Activated CD8-positive, alpha-beta memory T cell treated with anti-CD3 and anti-CD28 coated beads, Interleukin-2, amount 10 ng/mL, durations not matched to agents 7 days and 5 days (primary cell): ENCODE results near the gene NFE2. TPM values are rescaled to one million over a fixed set of nuclear protein-coding genes. Genes with fewer than 3 reads are reported as not detected.

Source experiments
- ATAC-seq: fragments of 150-1000 bp; cut with Tn5 transposase; one replicate; pipeline ENCODE4 v1.10.0; 2021; ENCODE audit warnings: moderate library complexity
- CTCF ChIA-PET: fragments of 350-600 bp; sonication (Branson Sonifier 250); formaldehyde crosslinking; loops from one replicate; lab custom pipeline; 2021; ENCODE audit warnings: antibody characterized with exemption; lab: Charles Lee
- DNase-seq: peaks from one replicate; pipeline ENCODE4 v3.0.0-alpha.2; 2020
- H3K27ac Mint-ChIP-seq: one replicate; pipeline ENCODE4 v1.8.0; 2021; ENCODE audit warnings: mild to moderate bottlenecking, mixed read lengths
- H3K27me3 Mint-ChIP-seq: one replicate; pipeline ENCODE4 v1.8.0; 2021; ENCODE audit warnings: mixed read lengths
- H3K36me3 Mint-ChIP-seq: one replicate; pipeline ENCODE4 v1.8.0; 2021; ENCODE audit warnings: mild to moderate bottlenecking, mixed read lengths
- H3K4me1 Mint-ChIP-seq: one replicate; pipeline ENCODE4 v1.8.0; 2021; ENCODE audit warnings: mixed read lengths
- H3K4me3 Mint-ChIP-seq: one replicate; pipeline ENCODE4 v1.8.0; 2021; ENCODE audit warnings: mild to moderate bottlenecking, moderate library complexity, mixed read lengths
- H3K9me3 Mint-ChIP-seq: one replicate; pipeline ENCODE4 v1.8.0; 2022; ENCODE audit warnings: low read depth, mixed read lengths
- total RNA-seq, 2 experiments: library from RNA; stranded (reverse); gene quantifications; one replicate each; pipeline ENCODE4 v1.2.3, GENCODE V29; 2021

Gene NFE2
- total RNA-seq, 2 experiments from 2014 or later: not detected

DNA sequence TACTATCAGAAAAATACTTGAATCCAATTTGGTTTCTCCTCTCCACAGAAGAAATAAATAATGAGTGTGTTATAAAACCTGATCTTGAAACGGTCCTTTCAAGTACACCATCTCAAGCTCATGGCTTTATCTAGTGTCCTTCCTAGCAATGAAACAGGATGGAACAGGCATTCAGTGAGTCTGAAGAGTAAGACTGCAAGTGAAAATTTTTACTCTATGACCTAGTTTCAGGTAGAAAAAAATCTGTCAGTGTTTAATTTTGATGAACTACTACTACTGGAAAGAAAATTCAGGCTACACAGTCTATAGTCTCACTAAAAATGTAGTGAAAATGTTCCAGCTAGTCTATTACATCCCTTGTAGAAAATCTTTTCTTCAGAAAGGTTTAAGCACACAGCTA is 28.6 kb downstream of the NFE2 start:
- H3K27me3 Mint-ChIP-seq: no peaks in the 10 kb centered on the region
- H3K36me3 Mint-ChIP-seq: peaks cover 29% of the 10 kb centered on the region
- H3K9me3 Mint-ChIP-seq: no peaks in the 10 kb centered on the region
- peaks cover 59% of the 10 kb centered on the region for H3K4me1 Mint-ChIP-seq
- DNase-seq (no peak), ATAC-seq (peak; percentile 67)
- H3K4me3 Mint-ChIP-seq: no peak overlapping the region
- CTCF ChIA-PET: interaction anchor here (1.1 to 1.9 kb wide), 4 partner anchors 8 to 108 kb away, joined by 3 to 9 read pairs (median 4); partner anchors contain the start of gene HNRNPA1
- peak overlapping the region; percentile 24 for H3K27ac Mint-ChIP-seq

DNA sequence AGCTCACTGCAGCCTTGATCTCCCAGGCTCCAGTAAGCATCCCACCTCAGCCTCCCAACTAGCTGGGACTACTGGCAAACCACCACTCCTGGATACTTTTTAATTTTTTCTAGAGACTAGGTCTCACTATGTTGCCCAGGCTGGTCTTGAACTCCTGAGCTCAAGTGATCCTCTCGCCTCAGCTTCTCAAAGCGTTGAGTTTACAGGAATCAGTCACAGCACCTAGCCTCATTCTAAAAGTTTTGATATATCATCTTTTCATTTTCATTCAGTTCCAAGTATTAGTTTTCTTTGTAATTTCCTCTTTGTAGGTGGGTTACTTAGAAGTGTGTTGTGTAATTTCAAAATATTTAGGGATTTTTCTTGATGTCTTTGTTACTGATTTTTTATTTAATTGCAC is 30.5 kb downstream of the NFE2 start:
- no peaks in the 10 kb centered on the region for H3K27me3 Mint-ChIP-seq
- no peaks in the 10 kb centered on the region for H3K9me3 Mint-ChIP-seq
- H3K36me3 Mint-ChIP-seq: peaks cover 26% of the 10 kb centered on the region
- H3K4me1 Mint-ChIP-seq: peaks cover 46% of the 10 kb centered on the region
- DNase-seq (no peak), ATAC-seq (no peak)
- no peak overlapping the region for H3K4me3 Mint-ChIP-seq
- H3K27ac Mint-ChIP-seq: peak overlapping the region; percentile 11
- CTCF ChIA-PET: interaction anchor here (0.7 to 1.5 kb wide), 5 partner anchors 10 to 109 kb away, joined by 3 to 5 read pairs (median 3); no protein-coding TSS in a partner anchor

DNA sequence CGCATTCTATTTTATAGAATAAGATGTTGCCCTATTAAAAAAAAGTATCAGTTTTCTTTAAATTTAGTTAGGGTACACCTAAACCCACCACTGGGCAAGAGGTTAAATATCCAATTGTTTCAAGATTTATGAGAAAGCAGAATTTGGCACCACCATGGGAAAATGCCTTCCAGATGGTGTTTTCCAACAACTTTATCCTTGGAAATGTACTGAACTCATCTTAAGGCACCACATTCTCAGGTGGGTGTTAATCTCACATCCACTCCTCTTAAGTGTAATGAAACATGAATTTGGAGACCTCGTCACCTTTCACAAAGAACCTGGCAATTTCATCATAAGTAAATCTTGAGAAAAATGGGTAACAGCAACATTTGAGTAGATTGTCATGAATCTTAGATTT is 34.0 kb downstream of the NFE2 start:
- H3K36me3 Mint-ChIP-seq: peaks cover 20% of the 10 kb centered on the region
- ATAC-seq: no peak
- no peak overlapping the region for H3K4me3 Mint-ChIP-seq
- H3K27me3 Mint-ChIP-seq: no peaks in the 10 kb centered on the region
- no peaks in the 10 kb centered on the region for H3K9me3 Mint-ChIP-seq
- no peak for DNase-seq
- CTCF ChIA-PET: interaction anchor here (1.1 to 5.5 kb wide), 3 partner anchors 15 to 133 kb away, joined by 3 to 27 read pairs (median 3); no protein-coding TSS in a partner anchor
- no peak overlapping the region for H3K27ac Mint-ChIP-seq
- H3K4me1 Mint-ChIP-seq: peaks cover 32% of the 10 kb centered on the region

DNA sequence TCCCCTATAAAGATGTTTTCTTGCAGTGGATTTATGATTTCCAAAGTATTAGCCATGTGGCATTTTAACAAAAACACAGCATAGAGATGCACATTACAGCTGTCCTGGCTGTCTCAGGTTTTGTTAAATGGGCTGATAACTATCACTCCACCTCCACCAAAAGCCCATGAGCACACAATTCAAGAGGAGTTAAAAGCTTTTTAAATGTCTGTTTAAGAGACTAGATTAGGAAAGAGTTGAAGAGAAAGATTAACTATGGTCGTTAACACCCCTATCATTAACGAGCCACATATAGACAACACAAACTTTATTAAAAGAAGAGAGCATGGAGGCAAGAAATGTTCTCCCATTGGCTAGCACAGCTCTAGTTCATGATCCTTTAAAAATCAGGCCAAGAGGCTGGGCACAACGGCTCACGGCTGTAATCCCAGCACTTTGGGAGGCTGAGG is 35.4 kb downstream of the NFE2 start:
- no peaks in the 10 kb centered on the region for H3K9me3 Mint-ChIP-seq
- H3K36me3 Mint-ChIP-seq: peaks cover 15% of the 10 kb centered on the region
- no peak for ATAC-seq
- no peak for DNase-seq
- no peaks in the 10 kb centered on the region for H3K27me3 Mint-ChIP-seq
- H3K4me1 Mint-ChIP-seq: peaks cover 23% of the 10 kb centered on the region
- H3K27ac Mint-ChIP-seq: no peak overlapping the region
- no peak overlapping the region for H3K4me3 Mint-ChIP-seq
- CTCF ChIA-PET: interaction anchor here (0.7 to 5.5 kb wide), 10 partner anchors 11 to 71 kb away, joined by 3 to 27 read pairs (median 4); partner anchors contain the start of genes CBX5 and HNRNPA1

DNA sequence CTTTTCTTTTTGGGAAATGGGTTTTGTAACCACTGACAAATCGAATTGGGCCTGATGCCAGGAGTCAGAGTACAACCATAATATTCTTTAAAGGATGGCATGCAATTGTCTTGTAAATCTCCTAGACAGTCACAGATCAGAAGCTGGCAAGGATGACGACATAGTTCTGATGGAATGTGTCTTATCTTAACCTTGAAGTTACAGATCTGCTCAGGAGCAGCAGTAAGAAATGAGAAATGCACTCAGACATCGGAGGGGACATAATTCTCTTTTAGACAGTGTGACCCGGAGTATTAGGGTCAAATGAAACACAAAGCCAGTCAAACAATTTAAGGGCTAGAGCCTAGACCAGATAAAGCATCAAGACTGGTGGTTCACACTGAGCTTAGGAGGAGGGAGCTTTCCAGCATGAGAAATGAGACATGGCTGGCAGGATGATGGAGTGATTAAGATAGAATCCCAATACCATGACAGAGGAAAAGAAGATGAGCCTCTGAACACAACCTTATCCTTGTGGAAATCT is 38.4 kb downstream of the NFE2 start:
- H3K4me3 Mint-ChIP-seq: no peak overlapping the region
- H3K36me3 Mint-ChIP-seq: peaks cover 16% of the 10 kb centered on the region
- DNase-seq (no peak), ATAC-seq (no peak)
- CTCF ChIA-PET: interaction anchor here (1.0 to 1.1 kb wide), 2 partner anchors 10 to 108 kb away, joined by 3 to 4 read pairs; no protein-coding TSS in a partner anchor
- peaks cover 32% of the 10 kb centered on the region for H3K4me1 Mint-ChIP-seq
- H3K27me3 Mint-ChIP-seq: no peaks in the 10 kb centered on the region
- H3K9me3 Mint-ChIP-seq: no peaks in the 10 kb centered on the region
- H3K27ac Mint-ChIP-seq: no peak overlapping the region

DNA sequence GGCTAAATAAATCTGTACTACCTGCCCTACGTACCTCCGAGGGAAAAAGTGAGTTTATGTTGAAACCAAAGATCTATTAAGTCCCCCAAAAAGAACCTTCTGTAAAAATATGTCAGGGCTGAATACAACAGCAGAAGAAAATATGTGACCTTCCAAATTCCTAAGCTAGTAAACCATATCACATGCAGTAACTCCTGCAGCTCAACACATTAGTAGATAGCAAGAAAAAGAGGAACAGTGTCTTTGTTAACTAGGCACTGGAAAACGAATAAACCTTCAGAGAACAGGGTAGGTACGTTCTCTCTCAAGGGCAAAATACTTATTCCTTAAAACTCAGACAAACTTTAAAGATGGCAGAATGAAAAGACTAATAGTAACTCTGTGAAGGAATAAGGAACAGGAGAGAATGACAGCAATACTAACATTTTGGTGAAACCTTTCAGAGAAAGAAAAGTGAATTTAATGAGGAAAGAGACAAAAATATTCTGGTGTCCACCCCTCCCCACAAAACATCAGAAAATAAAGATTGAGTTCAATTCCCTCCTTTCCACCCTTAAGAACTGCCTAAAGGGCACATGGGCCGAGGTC is 38.9 kb downstream of the NFE2 start:
- CTCF ChIA-PET: interaction anchor here (1.0 kb wide), 1 partner anchor 10 kb away, joined by 3 read pairs; no protein-coding TSS in a partner anchor
- H3K27me3 Mint-ChIP-seq: no peaks in the 10 kb centered on the region
- peaks cover 19% of the 10 kb centered on the region for H3K36me3 Mint-ChIP-seq
- H3K4me1 Mint-ChIP-seq: peaks cover 31% of the 10 kb centered on the region
- no peaks in the 10 kb centered on the region for H3K9me3 Mint-ChIP-seq
- H3K4me3 Mint-ChIP-seq: no peak overlapping the region
- no peak overlapping the region for H3K27ac Mint-ChIP-seq
- ATAC-seq: no peak
- DNase-seq: no peak

DNA sequence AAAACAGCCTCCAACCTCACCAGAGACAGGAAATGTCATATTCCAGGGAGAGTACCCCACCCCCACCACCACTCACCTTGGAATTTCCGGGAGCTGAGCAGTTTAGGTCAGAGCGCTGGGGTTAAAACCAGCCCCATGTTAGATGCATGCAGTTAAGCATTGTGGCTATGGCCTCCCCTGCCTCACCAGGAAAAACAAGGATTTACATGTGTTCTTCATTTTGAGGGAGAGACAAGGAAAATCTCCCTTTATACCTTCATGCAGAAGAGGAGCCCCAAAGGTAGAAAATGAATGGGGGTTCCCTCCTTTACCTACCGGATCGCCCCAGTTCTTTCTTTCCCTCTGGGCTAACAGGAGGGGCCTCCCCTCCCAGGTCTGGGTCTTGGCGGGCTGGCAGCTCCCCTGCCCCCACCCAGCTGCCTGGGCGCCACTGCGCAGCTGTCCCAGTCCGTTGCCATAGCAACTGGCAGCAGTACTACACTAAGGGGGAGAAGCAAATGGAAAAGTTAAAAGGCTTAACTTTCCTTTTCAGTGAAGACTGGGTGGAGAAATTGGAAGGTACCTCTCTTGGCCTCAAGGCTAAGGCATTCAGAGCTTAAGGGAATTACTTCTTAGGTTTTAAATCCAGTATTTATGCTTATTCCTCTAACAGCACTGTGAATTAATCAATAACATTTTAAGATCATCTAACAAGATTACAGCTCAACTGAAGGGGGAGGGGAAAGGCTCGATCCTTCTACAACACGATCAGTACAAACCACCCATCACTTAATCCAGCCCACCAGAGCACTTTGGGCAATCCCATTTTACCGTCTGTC is 41.4 kb downstream of the NFE2 start:
- DNase-seq (no peak), ATAC-seq (peak; percentile 70)
- Mint-ChIP-seq H3K36me3 (peaks cover 30% of the 10 kb centered on the region), H3K4me3 (no peak overlapping the region), H3K9me3 (no peaks in the 10 kb centered on the region), H3K4me1 (peaks cover 26% of the 10 kb centered on the region), H3K27ac (no peak overlapping the region), H3K27me3 (no peaks in the 10 kb centered on the region)
- CTCF ChIA-PET: interaction anchor here (1.2 to 2.2 kb wide), 5 partner anchors 8 to 109 kb away, joined by 3 to 10 read pairs (median 3); no protein-coding TSS in a partner anchor

DNA sequence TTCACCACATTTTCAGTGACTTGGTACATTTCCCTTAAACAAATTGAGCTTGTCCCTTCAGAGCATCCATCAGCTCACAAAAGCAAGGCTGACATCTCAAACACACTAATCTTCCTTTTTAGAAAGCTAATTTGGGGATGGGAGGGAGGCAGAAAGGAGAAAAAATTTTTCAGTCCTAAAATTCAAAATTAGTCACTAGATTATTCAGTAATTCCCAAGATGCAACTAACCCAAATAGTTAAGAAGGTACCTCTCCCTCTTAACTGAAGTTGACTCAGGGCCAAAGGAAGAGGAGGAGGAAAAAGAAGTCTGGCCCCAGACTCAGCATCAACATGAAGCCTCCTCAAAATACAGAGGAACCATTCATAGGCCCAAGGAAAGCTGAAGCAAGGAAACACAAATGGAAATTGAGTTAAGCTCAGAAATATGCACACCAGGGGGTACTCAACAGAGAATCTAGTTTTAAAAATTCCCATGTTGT is 42.6 kb downstream of the NFE2 start:
- Mint-ChIP-seq H3K36me3 (peaks cover 28% of the 10 kb centered on the region), H3K9me3 (no peaks in the 10 kb centered on the region), H3K4me3 (no peak overlapping the region), H3K27me3 (no peaks in the 10 kb centered on the region), H3K4me1 (peaks cover 23% of the 10 kb centered on the region), H3K27ac (no peak overlapping the region)
- CTCF ChIA-PET: interaction anchor here (0.7 to 1.6 kb wide), 3 partner anchors 9 to 110 kb away, joined by 3 to 4 read pairs (median 3); no protein-coding TSS in a partner anchor
- ATAC-seq (no peak), DNase-seq (no peak)

DNA sequence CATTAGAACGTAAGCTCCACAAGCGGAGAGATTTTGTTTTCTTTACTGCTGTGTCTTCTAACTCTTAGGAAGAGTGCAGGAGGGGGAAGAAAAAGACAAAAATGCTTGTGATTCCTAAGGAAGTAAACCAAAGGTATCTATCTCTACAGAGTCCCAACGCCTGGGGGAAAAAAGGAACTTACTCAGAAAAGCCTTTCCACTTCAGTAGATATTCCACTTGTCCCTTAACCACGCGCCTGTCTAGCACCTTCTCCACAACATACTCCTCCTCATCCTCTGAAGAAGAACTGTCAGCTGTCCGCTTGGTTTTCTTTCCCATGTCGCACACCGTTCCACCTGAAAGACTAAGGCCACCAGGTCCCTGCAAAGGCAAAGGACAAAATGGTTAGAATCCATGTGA is 43.5 kb downstream of the NFE2 start:
- no peaks in the 10 kb centered on the region for H3K27me3 Mint-ChIP-seq
- peaks cover 31% of the 10 kb centered on the region for H3K36me3 Mint-ChIP-seq
- no peaks in the 10 kb centered on the region for H3K9me3 Mint-ChIP-seq
- peaks cover 21% of the 10 kb centered on the region for H3K4me1 Mint-ChIP-seq
- CTCF ChIA-PET: interaction anchor here (2.5 kb wide), 1 partner anchor 111 kb away, joined by 8 read pairs; no protein-coding TSS in a partner anchor
- H3K27ac Mint-ChIP-seq: no peak overlapping the region
- DNase-seq: no peak
- ATAC-seq: no peak
- H3K4me3 Mint-ChIP-seq: no peak overlapping the region

DNA sequence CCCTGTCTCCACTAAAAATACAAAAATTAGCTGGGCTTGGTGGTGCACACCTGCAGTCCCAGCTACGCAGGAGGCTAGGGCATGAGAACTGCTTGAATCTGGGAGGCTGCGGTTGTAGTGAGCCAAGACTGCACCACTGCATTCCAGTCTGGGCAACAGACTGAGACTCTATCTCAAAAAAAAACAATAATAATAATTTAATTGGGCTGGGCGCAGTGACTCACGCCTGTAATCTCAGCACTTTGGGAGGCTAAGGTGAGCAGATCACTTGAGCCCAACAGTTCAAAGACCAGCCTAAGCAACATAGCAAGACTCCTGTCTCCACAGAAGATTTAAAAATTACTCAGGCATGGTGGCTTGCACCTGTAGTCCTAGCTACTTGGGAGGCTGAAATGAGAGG is 47.6 kb downstream of the NFE2 start:
- Mint-ChIP-seq H3K27me3 (no peaks in the 10 kb centered on the region), H3K4me1 (peaks cover 7% of the 10 kb centered on the region), H3K9me3 (no peaks in the 10 kb centered on the region), H3K27ac (no peak overlapping the region), H3K36me3 (peaks cover 51% of the 10 kb centered on the region), H3K4me3 (no peak overlapping the region)
- DNase-seq: no peak
- ATAC-seq: no peak
- CTCF ChIA-PET: interaction anchor here (0.7 to 3.3 kb wide), 16 partner anchors 9 to 899 kb away, joined by 3 to 27 read pairs (median 4); partner anchors contain the start of genes CBX5 and COPZ1

DNA sequence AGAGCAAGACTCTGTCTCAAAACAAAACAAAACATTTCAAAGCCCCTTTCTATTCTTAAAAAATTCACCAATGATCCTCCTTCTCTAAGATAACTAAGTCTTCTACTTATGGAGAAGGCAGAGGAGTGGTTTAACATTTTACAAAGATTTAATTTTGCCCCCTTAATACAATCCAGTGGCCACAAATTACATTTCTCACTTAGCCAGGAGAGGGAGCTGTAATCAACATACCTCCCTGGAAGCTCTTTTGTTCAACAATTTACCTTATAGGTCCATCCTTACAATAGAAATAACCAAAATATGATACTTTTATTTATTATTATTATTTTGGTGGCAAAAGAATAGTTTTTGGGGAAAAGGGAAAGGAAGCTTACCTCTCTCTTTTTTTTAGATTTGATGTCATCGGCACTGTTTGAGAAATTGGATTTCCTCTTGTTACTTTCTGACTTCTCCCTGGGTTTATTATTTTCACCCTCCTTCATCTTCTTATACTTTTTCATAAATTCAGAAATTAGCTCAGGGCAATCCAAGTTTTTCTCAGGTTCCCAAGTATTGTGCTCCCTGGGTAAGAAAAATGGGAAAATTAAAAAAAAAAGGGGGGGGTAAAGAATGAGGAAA is 49.0 kb downstream of the NFE2 start:
- Mint-ChIP-seq H3K27me3 (no peaks in the 10 kb centered on the region), H3K4me1 (peaks cover 4% of the 10 kb centered on the region), H3K4me3 (no peak overlapping the region), H3K27ac (peak overlapping the region; percentile 19), H3K36me3 (peaks cover 51% of the 10 kb centered on the region), H3K9me3 (no peaks in the 10 kb centered on the region)
- CTCF ChIA-PET: interaction anchor here (0.7 to 3.3 kb wide), 33 partner anchors 9 to 147 kb away, joined by 3 to 27 read pairs (median 5); partner anchors contain the start of gene COPZ1
- no peak for DNase-seq
- ATAC-seq: peak; percentile 45

DNA sequence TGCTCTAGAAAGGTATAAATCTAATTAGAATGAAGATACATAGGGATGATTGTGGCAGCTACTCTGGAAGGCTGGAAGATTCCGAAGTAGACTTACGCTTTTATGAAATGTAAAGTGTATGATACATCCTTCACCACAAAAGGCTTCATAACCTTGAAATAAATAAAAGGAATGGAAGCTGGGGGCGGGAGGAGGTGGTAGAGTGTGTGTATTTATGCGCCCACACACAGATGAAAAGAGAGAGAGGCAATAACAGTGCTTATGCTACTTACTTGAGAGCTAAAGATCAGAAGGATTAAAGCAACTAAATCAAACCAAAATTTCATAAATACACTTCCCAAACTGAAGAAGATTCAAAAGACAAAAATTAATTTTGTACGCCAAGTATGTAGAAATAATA is 51.3 kb downstream of the NFE2 start:
- H3K27ac Mint-ChIP-seq: no peak overlapping the region
- CTCF ChIA-PET: interaction anchor here (0.9 to 1.5 kb wide), 6 partner anchors 9 to 150 kb away, joined by 3 to 11 read pairs (median 3); no protein-coding TSS in a partner anchor
- no peaks in the 10 kb centered on the region for H3K27me3 Mint-ChIP-seq
- H3K36me3 Mint-ChIP-seq: peaks cover 48% of the 10 kb centered on the region
- DNase-seq: no peak
- no peak overlapping the region for H3K4me3 Mint-ChIP-seq
- H3K4me1 Mint-ChIP-seq: peaks cover 2% of the 10 kb centered on the region
- no peaks in the 10 kb centered on the region for H3K9me3 Mint-ChIP-seq
- ATAC-seq: no peak
